HUDEP-2 (cell line): ENCODE data around the gene PAFAH2.

Experiments used
- DNase-seq, 76 experiments: peaks; one replicate each; lab custom pipeline; 2025; ENCODE audit not compliant: unreplicated experiment in 76 of 76; lab: John Stamatoyannopoulos, UW

PAFAH2 gene

DNA sequence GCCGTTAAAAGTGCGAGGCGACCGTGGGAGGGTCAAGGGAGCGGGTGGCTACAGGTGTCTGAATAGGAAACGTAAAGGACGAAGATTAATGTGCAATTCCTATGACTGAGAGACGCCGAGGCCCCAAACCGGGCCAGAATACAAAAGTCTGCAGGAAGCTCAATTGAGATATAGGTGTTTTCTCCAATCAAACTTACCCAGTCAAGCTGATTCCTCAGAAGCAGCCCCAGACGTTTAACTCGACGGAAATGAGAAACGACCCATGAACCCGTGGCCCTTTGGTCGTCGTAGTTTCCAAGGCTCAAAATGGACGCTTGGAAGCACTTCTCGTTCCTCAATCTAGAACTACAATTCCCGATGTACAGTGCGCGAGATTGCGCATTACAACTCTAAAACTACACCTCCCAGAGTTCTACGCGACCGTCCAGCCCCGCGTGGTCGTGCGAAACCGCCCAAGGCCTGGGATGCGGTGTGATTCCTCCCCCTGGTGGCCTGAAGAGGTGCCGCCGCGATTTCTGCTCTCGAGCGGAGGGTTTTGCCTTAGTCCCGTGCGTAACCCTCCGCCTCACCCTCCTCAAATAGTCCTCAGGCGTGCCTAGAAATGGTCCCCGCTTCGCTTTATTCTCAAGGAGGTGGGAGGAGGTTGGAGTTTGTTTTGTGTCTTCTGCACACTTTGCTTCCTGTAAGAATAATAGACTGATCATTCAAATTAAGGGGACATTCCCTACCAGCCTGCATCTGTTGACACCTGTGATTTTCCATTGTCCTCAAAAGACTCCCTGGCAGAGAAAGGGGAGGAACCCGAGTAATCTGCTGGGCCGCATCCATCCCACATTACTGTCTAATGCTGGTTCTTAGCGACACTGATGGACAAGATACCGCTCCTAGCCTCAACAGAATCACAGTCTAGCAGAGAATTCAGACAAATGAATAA lies at the start of gene PAFAH2:
Gene PAFAH2 (minus strand): TSS at position 236 of the 934 bp plus-strand sequence. CDS start 7,247 bp downstream, outside the sequence.
- DNase-seq, result peak; percentile 9 to 99 (median 94)

- DNase-seq, result no peak
These were observed 49.5 kb upstream of the PAFAH2 start for GRCh38 chr1:26047278-26047874.

- DNase-seq, result peak in 1 of 76 experiments; percentile 15
These were observed 48.6 kb upstream of the PAFAH2 start for GRCh38 chr1:26046246-26047095.

DNA sequence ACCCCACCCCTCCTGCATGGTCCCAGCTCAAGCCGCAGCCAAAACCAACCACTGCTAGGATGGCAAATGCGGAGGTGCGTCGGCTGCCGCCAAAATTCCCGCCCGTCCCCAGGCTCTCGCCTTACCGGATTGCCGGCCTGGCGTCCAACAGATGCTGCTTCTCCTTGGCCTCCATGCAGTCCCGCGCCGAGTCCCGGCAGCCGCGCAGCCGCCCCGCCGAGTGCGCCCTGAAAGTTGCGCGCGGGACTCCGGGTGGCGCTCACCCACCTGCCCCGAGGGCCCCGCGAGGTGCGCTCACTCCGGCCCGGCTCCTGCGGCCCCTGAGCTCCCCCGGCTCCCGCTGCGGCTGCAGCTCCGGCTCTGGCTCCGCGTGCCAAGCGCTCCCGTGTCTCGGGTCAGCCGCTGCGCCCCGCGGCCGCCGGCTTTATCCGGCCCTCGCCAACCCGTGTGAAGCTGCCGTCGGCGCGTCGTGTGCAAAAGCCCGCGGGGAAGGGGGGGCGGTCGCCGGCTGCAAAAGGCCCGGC lies 47.9 kb upstream of the PAFAH2 start, which contains the start of gene SLC30A2:
Gene SLC30A2 (minus strand): TSS at position 397 of the 524 bp plus-strand sequence. CDS start 222 bp downstream, at position 175.
- DNase-seq, result no peak

GRCh38 chr1:26044971-26045721 lies 47.3 kb upstream of the PAFAH2 start:
- DNase-seq, result peak in 1 of 76 experiments; percentile 11

DNA sequence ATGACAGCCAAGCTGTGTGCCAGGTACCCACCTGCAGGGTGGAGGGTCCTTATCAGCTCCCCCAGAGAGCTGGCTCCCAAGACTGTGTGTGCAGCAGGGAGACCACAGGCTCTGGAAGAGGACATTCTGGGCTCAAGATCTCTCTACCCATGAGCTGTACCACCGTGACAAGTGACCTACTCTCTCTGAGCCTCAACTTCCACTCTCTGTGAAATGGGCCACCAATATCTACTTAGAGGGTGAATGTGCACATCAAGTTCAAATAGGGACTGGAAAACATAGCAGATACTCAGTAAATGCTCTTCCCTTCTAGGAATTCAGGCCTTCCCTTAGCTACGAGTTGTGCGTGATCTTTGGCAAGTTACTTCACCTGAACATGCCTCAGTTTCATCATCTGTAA lies 46.6 kb upstream of the PAFAH2 start:
- DNase-seq, result no peak

DNA sequence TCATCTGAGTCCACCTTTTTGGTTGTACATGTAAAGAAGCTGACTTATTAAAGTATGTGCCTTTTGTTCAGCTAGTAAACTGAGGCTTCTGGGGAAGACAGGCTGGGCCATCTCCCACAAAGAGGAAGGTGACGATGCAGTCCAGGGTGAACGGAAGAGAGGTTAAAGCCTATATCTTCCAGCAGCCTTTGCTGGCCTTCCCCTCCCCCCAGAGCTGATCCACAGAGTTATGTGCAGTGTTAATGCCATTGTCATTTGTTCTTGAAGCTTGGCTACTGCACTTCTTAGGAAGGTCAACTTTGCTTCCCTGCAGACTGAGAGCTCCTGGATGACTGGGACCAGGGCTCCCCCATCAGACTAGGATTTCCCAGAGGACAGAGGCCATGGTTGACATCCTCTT lies 45.9 kb upstream of the PAFAH2 start:
- DNase-seq, result no peak

DNA sequence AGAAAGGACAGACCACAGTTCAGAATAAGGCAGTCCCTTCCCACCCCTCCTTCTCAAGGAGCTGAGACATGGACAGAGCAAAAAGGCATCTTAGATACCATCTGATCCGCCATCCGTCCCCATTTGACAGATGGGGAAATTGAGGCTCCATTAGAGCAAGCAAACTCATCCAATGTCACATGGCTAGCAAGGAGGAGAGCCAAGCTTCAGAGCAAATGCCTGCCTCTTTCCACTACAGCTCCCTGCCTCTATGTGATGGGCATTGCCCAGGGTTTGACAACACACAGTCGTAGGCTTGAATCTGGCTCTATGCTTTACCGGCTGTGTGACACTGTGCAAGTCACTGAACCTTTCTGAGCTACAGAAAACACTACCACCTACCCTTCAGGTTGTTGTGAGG lies 44.1 kb upstream of the PAFAH2 start:
- DNase-seq, result no peak

- DNase-seq, result no peak
These were observed 43.5 kb upstream of the PAFAH2 start for GRCh38 chr1:26041401-26041800.

GRCh38 chr1:26038904-26039303 lies 41.0 kb upstream of the PAFAH2 start:
- no peak for DNase-seq

DNA sequence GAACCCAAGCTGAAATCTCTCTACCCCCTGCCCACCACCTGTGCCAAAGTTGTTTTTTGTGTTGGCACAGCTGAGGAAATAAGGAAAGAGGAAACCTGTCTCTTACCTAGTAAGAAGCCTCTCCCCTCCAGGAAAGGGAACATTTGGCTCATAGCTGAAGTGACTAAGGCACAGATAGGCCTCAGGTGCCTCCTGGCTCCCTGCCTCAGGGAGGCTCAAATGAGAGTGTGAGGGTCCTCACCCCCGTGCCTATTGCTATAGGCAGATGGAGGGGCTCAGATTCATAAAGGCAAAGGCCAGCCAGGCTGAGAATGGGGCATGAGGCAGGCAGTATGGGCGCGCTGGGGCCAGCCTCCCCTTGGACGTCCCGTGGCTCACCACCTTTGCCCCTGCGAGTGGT lies 40.6 kb upstream of the PAFAH2 start:
- no peak for DNase-seq

- no peak for DNase-seq
These were observed 40.0 kb upstream of the PAFAH2 start for GRCh38 chr1:26037904-26038303.

- DNase-seq, result no peak
These were observed 39.0 kb upstream of the PAFAH2 start for GRCh38 chr1:26036756-26037281.

DNA sequence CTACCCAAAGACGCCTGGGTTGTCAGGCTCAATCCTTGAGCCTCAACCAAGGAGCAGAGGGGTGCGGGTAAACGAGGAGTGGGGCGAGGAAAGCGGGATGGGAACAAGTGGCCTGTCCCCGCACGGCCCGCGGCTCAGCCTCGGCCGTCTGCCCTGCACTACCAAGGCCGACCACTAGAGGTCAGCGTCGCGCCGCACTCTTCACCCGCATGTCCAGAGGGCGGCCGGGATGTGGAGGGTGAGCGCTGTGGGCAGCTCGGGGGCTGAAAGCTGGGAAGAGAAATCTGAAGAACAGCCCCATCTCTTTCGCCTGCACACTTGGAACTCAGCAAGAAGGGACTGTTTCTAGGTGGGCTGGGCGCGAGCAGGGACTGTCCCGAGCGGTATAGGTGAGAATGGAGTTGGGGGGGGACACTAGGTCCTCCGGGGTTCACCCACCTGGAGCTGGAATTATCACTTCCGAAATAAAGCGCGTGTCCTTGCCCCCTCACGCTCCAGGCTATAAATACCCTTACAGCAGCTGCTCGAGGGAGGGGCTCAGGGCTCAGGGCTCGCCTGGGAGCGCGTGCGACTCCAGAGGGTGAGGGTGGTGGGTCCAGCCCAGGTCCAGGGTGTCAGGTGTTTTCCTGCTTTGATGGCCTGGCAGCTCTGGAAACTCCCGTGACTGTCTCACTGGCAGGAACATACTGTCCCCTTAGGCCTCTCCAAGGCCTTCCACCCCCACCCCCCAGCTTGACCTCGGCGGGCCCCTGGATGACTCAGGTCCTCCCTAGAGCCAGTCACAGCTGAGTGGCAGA lies 38.3 kb upstream of the PAFAH2 start:
- peak in 65 of 76 experiments; percentile 7 to 90 (median 63) for DNase-seq

GRCh38 chr1:26035203-26035958 lies 37.5 kb upstream of the PAFAH2 start:
- DNase-seq, result peak in 74 of 76 experiments; percentile 62 to 94 (median 87)

- DNase-seq, result no peak
These were observed 36.8 kb upstream of the PAFAH2 start for GRCh38 chr1:26034504-26035202.

- no peak for DNase-seq
These were observed 34.9 kb upstream of the PAFAH2 start for GRCh38 chr1:26032656-26033357.
